ENCODE data around the gene SPATA32.

Gene SPATA32

DNA sequence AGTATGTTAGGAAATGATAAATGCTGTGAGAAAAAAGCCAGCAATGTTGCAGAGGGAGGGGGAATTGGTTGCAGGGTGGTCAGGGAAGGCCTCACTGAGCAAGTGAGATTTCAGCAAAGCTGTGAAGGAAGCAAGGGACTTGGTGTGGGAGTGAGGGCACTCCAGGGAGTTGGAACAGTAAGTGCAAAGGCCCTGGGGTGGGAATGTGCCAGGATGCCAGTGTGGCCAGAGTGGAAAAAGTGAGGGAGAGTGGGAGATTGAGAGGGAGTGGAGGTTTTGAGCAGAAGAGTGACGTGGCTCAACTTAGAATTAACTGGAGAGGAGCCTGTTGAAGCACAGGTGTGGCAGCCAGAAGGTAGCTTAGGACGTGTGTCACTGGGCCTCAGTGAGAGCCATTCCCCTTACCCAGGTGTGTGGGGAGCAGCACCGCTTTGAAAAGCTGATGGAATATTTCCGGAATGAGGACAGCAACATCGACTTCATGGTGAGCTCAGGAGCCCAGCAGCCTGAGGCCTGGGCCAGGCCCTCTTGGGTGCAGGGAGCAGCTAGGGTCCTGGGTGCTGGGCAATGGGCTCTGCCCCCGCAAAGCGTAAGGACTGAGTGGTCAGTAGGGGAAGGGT is 23.6 kb downstream of the SPATA32 start:
- DNase-seq (ENCODE audit: low spot score) = no peak
- H3K36me3 Mint-ChIP-seq (ENCODE audit: low read depth) = peaks cover 67% of the 10 kb centered on the region
- H3K4me1 Mint-ChIP-seq (ENCODE audit: low read depth) = peaks cover 30% of the 10 kb centered on the region
- no peak overlapping the region for H3K4me3 Mint-ChIP-seq
- no peaks in the 10 kb centered on the region for H3K9me3 Mint-ChIP-seq
- no peaks in the 10 kb centered on the region for H3K27me3 Mint-ChIP-seq (ENCODE audit: low read depth)
- peak overlapping the region; percentile 55 for H3K27ac Mint-ChIP-seq

DNA sequence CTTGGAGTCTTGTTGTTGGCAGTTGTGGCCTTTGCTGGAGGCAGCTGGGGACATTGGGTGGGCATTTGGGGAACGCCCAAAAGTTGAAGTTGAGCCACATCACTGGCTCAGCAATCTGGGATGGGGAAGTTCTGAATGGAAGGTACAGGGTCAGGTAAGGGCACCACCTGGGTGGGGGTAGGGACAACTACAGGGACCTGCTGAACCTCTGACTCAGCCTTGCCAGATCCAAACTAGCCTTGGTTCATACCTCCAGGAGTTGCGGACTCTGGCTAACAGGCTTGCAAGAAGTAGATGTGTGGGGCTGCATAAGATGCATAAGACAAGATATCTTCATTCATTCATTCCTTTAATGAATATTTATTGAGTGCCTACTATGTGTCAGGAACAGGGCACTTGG is 24.2 kb downstream of the SPATA32 start:
- DNase-seq (ENCODE audit: low spot score) = no peak
- Mint-ChIP-seq H3K27ac (peak overlapping the region; percentile 55), H3K27me3 (ENCODE audit: low read depth) (no peaks in the 10 kb centered on the region), H3K4me3 (no peak overlapping the region), H3K36me3 (ENCODE audit: low read depth) (peaks cover 65% of the 10 kb centered on the region), H3K4me1 (ENCODE audit: low read depth) (peaks cover 29% of the 10 kb centered on the region), H3K9me3 (no peaks in the 10 kb centered on the region)

DNA sequence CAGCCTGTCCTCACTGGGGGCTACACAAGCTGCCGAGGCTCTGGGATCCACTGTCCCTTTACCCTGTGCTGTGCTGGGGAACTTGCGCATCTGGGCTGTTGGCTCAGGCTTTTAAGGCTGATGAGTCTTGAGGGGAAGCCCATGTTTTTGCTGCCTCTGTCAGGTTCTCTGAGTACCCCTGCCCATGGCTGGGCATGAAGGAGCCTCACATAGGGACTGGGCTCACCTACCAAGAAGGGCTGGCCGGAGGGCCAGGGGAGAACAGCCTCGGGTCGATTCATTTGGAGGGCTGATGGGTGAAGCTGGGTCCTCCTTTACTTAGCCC is 25.6 kb downstream of the SPATA32 start:
- H3K4me3 Mint-ChIP-seq = no peak overlapping the region
- no peaks in the 10 kb centered on the region for H3K9me3 Mint-ChIP-seq
- H3K27me3 Mint-ChIP-seq (ENCODE audit: low read depth) = no peaks in the 10 kb centered on the region
- DNase-seq (ENCODE audit: low spot score) = no peak
- no peak overlapping the region for H3K27ac Mint-ChIP-seq
- peaks cover 69% of the 10 kb centered on the region for H3K36me3 Mint-ChIP-seq (ENCODE audit: low read depth)
- peaks cover 38% of the 10 kb centered on the region for H3K4me1 Mint-ChIP-seq (ENCODE audit: low read depth)

DNA sequence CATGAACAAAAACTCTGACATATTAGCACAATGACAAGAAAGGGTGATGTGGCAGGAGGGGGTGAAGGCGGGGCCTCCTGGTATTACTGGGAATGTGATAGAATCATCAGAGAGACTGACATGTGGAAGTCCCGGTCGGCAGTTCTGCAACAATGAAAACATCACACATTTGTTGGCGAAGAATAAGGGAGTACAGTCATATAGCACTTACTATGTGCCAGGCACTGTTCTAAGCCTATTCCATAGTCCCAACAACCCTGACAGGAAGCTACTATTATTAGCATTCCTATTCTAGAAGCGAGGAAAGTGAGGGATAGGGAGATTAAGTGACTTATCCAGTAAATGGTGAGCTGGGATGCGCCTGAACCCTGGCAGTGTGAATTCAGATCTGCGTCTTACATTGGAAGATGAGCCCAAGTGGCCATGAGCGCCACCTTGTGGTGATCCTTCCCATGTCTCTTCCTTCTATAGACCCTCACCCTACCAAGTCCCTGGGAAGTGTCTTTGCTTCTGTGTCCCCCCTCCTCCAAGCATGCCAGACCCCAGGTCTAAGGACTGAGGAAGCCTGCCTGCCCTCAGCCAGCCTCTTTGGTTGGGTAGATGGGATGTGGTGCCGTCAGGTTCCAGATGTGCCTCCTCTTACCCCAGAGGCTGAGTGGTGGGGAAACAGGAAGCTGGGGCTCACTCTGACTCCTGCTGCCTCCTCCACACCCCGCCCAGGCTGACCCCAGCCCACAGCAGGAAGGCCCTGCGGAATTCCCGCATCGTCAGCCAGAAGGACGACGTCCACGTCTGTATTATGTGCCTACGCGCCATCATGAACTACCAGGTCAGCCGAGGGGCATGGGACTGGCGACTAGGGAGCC is 26.2 kb downstream of the SPATA32 start:
- Mint-ChIP-seq H3K4me3 (no peak overlapping the region), H3K27me3 (ENCODE audit: low read depth) (no peaks in the 10 kb centered on the region), H3K27ac (peak overlapping the region; percentile 58), H3K9me3 (no peaks in the 10 kb centered on the region), H3K4me1 (ENCODE audit: low read depth) (peaks cover 38% of the 10 kb centered on the region), H3K36me3 (ENCODE audit: low read depth) (peaks cover 69% of the 10 kb centered on the region)
- peak; percentile 56 for DNase-seq (ENCODE audit: low spot score)

DNA sequence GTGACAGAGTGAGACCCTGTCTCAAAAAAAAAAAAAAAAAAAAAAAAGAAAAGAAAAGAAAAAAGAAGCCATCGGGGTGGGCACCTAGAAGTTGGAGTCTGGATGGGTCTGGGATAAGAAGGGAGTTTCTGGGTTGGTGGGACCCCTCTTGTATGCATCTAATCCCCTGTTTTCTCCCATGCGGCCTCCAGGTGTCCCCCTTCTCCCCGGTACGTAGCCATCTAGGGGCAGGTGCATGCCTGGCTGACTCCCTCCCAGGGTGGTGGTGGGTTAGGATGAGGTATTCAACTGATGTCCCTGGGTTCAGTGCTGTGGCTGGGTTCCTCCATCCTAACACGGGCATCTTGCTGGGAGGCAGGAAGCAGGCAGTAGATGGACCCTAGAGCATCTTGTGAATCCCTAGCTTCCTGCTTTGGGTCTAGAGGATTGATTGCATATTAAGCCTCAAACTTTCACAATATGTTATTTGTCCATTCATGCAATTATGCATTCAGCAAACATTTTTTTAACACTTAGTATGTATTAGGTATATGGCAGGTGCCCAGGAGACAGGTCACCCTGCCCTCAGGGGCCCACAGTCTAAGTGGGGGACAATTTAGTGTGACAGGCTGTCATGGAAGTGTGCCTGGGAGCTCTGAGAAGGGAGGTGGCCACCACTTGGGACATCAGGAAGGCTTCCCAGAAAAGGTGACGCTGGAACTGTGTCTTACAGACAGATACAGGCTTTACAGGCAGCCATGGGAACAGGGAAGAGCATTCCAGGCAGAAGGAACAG is 27.1 kb downstream of the SPATA32 start:
- no peaks in the 10 kb centered on the region for H3K27me3 Mint-ChIP-seq (ENCODE audit: low read depth)
- H3K4me3 Mint-ChIP-seq = no peak overlapping the region
- H3K4me1 Mint-ChIP-seq (ENCODE audit: low read depth) = peaks cover 45% of the 10 kb centered on the region
- H3K9me3 Mint-ChIP-seq = no peaks in the 10 kb centered on the region
- peaks cover 64% of the 10 kb centered on the region for H3K36me3 Mint-ChIP-seq (ENCODE audit: low read depth)
- DNase-seq (ENCODE audit: low spot score) = no peak
- H3K27ac Mint-ChIP-seq = peak overlapping the region; percentile 58

DNA sequence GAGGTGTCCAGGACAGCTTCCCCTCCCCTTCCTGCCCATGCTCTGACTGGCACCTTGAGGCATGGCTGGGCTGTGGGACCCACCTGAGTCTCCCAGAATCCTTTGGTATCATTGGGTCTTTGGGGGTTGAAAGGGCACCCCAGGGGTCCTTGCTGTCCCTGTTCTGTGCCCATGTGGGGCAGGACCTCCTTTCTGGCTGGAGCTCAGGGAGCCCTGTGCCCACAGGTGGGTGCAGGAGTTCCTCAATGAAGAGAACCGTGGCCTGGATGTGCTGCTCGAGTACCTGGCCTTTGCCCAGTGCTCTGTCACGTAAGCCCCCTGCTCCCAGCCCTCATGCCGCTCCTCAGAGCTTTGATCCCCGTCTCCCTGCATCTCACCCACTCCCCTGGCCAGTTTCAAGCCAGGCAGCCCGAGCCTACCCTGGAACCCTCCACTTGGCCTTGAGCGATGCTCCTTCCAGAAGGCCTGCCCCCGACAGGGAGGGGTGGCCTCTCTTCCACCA is 28.4 kb downstream of the SPATA32 start:
- Mint-ChIP-seq H3K27ac (peak overlapping the region; percentile 84), H3K27me3 (ENCODE audit: low read depth) (no peaks in the 10 kb centered on the region), H3K4me3 (no peak overlapping the region), H3K9me3 (no peaks in the 10 kb centered on the region), H3K36me3 (ENCODE audit: low read depth) (peaks cover 52% of the 10 kb centered on the region), H3K4me1 (ENCODE audit: low read depth) (peaks cover 57% of the 10 kb centered on the region)
- DNase-seq (ENCODE audit: low spot score) = no peak

DNA sequence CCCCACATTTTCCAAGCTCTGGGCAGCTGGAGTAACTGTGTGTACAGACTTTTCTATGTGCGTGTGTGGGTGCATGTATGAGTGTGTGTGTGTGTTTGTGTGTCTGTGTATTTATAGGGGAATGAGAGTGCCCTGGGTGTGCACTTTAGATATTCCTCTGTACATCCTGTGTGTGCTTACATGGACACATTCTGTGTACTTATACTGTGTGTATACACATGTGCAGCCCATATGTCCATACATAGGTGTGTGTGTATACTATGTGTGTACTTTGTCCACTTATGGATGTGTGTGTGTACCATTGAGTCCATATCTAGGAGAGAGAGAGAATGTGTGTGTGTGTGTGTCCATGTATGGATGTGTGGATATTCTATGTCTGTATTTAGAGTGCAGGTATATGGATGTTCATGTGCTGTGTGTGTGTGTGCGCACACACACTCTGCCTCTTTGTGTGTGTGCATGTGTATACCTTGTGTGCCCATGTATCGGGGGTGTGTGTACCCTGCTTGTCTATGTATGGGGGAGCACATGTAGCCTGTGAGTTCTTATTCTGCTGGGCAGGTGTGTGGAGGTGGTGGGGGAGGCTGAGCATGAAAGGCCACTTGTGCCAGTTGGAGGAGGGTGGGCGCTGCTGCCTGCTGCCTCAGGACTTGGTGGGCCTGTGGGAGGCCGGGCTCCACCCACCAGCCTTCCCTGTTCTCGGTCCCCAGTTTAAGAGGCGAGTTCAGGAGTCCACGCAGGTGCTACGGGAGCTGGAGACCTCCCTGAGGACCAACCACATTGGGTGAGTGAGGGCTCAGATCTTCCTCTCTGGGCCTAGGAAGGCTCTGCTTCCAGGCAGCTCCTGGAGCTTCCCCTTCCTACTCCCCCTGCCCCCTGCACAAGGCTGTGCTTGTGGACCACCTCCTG is 29.1 kb downstream of the SPATA32 start:
- Mint-ChIP-seq H3K27me3 (ENCODE audit: low read depth) (no peaks in the 10 kb centered on the region), H3K36me3 (ENCODE audit: low read depth) (peaks cover 45% of the 10 kb centered on the region), H3K27ac (peak overlapping the region; percentile 56), H3K9me3 (no peaks in the 10 kb centered on the region), H3K4me1 (ENCODE audit: low read depth) (peaks cover 60% of the 10 kb centered on the region), H3K4me3 (peak overlapping the region; percentile 16)
- DNase-seq (ENCODE audit: low spot score) = no peak

DNA sequence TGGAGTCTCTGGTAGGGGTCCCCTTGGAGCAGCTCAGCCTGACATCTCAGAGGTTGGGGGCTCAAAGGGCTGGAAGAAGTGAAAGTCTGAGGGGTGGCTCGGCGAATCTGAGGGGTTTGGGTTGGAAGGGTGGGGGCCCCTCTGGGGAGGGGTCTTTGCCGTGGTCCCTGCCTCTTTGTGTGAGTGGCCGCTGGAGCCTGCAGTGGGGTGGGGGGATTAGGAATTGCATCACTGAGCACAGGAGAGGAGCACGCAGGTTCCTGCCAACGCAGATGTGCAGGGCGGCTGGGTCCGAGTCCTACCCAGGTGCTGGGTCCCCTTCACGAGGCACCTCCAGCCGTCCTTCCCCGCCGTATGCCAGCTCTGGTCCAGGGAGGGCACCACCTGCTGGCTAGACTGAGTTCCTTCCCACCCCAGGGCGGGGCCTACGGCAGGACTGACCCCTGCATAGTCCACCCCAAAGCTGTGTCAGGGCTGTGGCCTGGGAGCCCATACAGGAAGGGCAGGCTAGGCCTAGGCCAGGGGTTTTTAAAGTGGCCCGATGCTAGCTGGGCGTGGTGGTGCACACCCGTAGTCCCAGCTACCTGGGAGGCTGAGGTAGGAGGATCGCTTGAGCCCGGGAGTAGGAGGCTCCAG is 30.3 kb downstream of the SPATA32 start:
- peak overlapping the region; percentile 24 for H3K4me3 Mint-ChIP-seq
- no peaks in the 10 kb centered on the region for H3K27me3 Mint-ChIP-seq (ENCODE audit: low read depth)
- no peaks in the 10 kb centered on the region for H3K9me3 Mint-ChIP-seq
- peaks cover 70% of the 10 kb centered on the region for H3K4me1 Mint-ChIP-seq (ENCODE audit: low read depth)
- peak overlapping the region; percentile 72 for H3K27ac Mint-ChIP-seq
- DNase-seq (ENCODE audit: low spot score) = no peak
- peaks cover 40% of the 10 kb centered on the region for H3K36me3 Mint-ChIP-seq (ENCODE audit: low read depth)

DNA sequence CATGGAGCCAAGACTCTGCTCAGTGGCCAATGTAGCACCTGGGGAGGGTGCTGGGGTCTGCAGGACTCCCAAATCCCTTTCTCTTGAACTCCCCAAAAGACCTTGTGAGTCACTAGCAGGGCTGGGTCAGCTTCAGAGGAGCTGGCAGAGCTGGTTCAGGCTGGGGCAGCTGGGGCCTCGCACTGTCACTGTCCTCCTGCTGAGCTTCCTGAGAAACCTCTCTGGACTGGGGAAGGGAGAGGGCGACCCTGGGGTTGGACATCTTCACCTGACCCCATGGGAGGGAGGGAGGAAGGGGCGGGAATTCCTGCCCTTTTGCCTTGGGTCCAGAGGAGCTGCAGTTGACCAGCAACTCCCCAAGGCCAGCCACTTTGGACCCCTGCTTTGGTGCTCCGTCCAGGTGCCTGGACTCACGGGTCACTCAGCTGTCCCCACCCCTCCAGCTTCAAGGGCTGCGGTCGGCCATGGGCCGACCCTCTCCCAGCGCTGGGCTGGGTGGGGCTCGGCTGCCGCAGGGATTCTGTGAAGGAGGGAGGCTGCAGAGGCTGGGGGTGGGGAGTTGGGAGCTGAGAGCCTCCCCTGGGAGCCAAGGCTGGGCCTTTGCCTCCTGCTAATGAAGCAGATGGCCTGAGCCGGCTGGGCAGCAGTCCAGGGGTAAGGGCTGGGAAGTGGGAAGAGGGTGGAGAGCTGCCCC is 31.0 kb downstream of the SPATA32 start:
- peaks cover 76% of the 10 kb centered on the region for H3K4me1 Mint-ChIP-seq (ENCODE audit: low read depth)
- peak overlapping the region; percentile 40 for H3K4me3 Mint-ChIP-seq
- H3K9me3 Mint-ChIP-seq = no peaks in the 10 kb centered on the region
- peak overlapping the region; percentile 85 for H3K27ac Mint-ChIP-seq
- peaks cover 43% of the 10 kb centered on the region for H3K36me3 Mint-ChIP-seq (ENCODE audit: low read depth)
- no peaks in the 10 kb centered on the region for H3K27me3 Mint-ChIP-seq (ENCODE audit: low read depth)
- no peak for DNase-seq (ENCODE audit: low spot score)

DNA sequence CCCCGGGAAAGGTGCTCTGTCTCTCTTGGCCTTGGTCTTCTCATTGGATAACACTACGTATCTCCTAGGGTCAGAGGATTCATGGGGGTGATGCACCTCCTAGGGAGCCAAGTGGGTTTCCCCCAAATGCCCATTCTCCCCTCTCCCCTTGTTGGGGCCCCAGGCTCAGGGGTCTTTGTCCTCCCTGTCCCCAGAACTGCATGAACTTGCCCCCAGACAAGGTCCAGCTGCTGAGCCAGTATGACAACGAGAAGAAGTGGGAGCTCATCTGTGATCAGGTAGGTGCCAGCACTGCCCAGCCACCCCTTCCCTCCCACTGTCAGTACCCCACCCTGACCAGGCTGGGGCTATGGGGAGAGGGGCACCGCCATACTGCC is 31.5 kb downstream of the SPATA32 start:
- no peaks in the 10 kb centered on the region for H3K9me3 Mint-ChIP-seq
- H3K27me3 Mint-ChIP-seq (ENCODE audit: low read depth) = no peaks in the 10 kb centered on the region
- H3K4me1 Mint-ChIP-seq (ENCODE audit: low read depth) = peaks cover 76% of the 10 kb centered on the region
- no peak for DNase-seq (ENCODE audit: low spot score)
- H3K4me3 Mint-ChIP-seq = peak overlapping the region; percentile 40
- peaks cover 47% of the 10 kb centered on the region for H3K36me3 Mint-ChIP-seq (ENCODE audit: low read depth)
- peak overlapping the region; percentile 85 for H3K27ac Mint-ChIP-seq

DNA sequence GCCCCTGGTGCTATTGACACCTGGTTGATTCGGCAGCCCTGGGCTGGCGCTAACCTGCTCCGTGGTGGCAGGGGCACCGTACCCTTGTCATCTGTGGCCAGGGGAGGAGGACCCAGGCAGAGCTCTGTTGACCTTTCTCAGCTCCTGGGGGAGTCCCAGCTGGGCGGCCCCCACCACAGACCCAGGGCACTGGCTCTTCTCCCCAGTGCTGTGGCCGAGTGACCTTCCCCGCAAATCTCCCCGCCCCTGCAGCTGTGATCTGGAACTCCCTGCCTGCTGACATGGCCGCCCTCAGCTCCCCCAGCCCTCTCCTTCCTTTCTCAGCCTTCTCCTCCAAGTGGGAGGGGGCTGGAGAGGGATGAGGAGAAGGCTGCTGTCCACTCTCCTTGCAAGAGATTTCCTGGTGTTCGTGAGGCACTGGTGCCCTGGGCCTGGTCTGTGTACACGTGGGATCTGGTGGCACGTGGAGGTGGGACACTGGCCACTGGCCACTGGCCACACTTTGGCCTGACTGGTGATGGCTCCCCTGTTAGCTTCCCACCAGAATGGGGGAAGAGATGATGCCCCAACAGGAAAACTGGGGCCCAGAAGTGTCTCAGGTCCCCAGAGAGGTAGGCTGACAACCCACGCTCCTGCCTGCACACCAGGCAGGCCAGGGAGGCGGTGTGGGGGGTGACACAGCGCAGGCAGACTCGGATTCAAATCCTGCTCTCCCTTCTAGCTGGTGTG is 32.0 kb downstream of the SPATA32 start:
- Mint-ChIP-seq H3K9me3 (no peaks in the 10 kb centered on the region), H3K36me3 (ENCODE audit: low read depth) (peaks cover 47% of the 10 kb centered on the region), H3K4me3 (peak overlapping the region; percentile 99), H3K4me1 (ENCODE audit: low read depth) (peaks cover 76% of the 10 kb centered on the region), H3K27me3 (ENCODE audit: low read depth) (no peaks in the 10 kb centered on the region), H3K27ac (peak overlapping the region; percentile 98)
- DNase-seq (ENCODE audit: low spot score) = peak; percentile 78

Data from T-helper 2 cell treated with Interferon-gamma antibody and Interleukin-4, amounts not matched to agents 5 μg/mL and 100 μg/mL, for 36 hours (primary cell).